ENCODE measurements around the gene FEZ2. TPM values are rescaled to one million over a fixed set of nuclear protein-coding genes. Genes with fewer than 3 reads are reported as not detected.
A peak's percentile ranks its signal among the peaks of the same experiment; 100 is the strongest.

FEZ2 gene
- polyA plus RNA-seq, 1 of the 3 experiments (the other 2 are of a cell fraction), result 37.2 TPM

DNA sequence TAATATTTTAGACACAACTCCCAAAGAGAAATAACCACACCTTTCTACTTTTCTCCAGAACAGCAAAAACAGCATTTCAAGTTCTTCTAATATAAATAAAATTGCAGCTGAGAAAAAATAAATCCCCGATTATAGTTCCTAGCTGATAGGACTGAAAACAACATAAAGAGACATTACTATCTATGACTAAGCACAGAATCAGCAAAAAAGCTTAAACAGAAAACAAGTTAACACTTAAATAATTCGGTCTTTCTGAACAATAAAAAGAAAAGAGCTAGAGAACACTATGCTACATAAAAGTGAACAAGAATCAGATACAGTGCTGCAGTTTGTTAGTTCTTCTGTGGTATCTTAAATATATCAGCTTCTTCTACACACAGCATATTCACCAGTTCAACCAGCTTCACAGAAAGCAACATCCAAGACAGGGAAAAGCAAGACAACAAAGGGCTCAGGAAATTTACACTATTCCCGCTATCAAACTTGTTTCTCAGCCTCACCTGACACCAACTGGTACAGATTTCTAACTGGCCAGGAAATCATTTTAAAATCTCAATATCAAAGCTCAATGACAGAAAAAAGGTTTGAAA is 28.6 kb downstream of the FEZ2 start:
- no peaks in the 10 kb centered on the region for H3K27me3 ChIP-seq (ENCODE audit: insufficient read depth)
- WGBS (ENCODE audit: low lambda C conversion rate), result 37% methylated on average over 3 of the region's 3 CpGs
- H3F3A ChIP-seq (replicated peaks; ENCODE audit: insufficient read depth), result peaks cover 46% of the 10 kb centered on the region
- no peaks in the 10 kb centered on the region for H4K20me1 ChIP-seq (ENCODE audit: insufficient read depth)
- peaks cover 12 to 50% of the 10 kb centered on the region in 2 experiments for H3K36me3 ChIP-seq (replicated peaks in 1 of 2; ENCODE audit: control insufficient read depth in 1 of 2, insufficient read depth in 2 of 2, low read length in 1 of 2)
- TF ChIP-seq FOSL2 (IDR thresholded peaks at IDR 0.05; ENCODE audit: borderline replicate concordance, low read depth) (no peak; the same call in 1 of the 2 replicates), SMC3 (IDR thresholded peaks at IDR 0.05; ENCODE audit: low read depth, low read length) (no peak), FOXJ3 (CRISPR knock-in tag; IDR thresholded peaks at IDR 0.05) (no peak), SIN3A (IDR thresholded peaks at IDR 0.05; ENCODE audit: borderline replicate concordance, low read depth, low read length) (no peak), NRF1 (IDR thresholded peaks at IDR 0.05; ENCODE audit: low read depth, low read length) (no peak), JUND (IDR thresholded peaks at IDR 0.05) (no peak), RFX5 (IDR thresholded peaks at IDR 0.05; ENCODE audit: low read length) (no peak), YY1 (IDR thresholded peaks at IDR 0.05; ENCODE audit: low read depth) (no peak), ELF1 (IDR thresholded peaks at IDR 0.05) (no peak), TCF12 (IDR thresholded peaks at IDR 0.05) (no peak)
- TF ChIP-seq, protein P1, sequence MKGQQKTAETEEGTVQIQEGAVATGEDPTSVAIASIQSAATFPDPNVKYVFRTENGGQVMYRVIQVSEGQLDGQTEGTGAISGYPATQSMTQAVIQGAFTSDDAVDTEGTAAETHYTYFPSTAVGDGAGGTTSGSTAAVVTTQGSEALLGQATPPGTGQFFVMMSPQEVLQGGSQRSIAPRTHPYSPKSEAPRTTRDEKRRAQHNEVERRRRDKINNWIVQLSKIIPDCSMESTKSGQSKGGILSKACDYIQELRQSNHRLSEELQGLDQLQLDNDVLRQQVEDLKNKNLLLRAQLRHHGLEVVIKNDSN (IDR thresholded peaks at IDR 0.05; ENCODE audit: borderline replicate concordance, low read depth), result no peak
- TF ChIP-seq, protein P2, sequence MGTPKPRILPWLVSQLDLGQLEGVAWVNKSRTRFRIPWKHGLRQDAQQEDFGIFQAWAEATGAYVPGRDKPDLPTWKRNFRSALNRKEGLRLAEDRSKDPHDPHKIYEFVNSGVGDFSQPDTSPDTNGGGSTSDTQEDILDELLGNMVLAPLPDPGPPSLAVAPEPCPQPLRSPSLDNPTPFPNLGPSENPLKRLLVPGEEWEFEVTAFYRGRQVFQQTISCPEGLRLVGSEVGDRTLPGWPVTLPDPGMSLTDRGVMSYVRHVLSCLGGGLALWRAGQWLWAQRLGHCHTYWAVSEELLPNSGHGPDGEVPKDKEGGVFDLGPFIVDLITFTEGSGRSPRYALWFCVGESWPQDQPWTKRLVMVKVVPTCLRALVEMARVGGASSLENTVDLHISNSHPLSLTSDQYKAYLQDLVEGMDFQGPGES (IDR thresholded peaks at IDR 0.05; ENCODE audit: low read depth, low read length), result no peak
- H3K27ac ChIP-seq (ENCODE audit: low read depth in 2 of 2, low read length in 1 of 2), result peak overlapping the region; percentile 62 to 92; a peak in 3 of 4 replicates
- H3K79me2 ChIP-seq (ENCODE audit: insufficient read depth), result peaks cover 87% of the 10 kb centered on the region
- ChIA-PET POLR2A (no interaction called here), CTCF (interaction anchor here (0.9 to 1.6 kb wide), 3 partner anchors 9 to 20 kb away, joined by 3 to 4 read pairs (median 3); no protein-coding TSS in a partner anchor)
- peak overlapping the region; percentile 71 for H3K4me2 ChIP-seq
- H3K4me3 ChIP-seq (ENCODE audit: low read depth in 2 of 2, low read length in 1 of 2), result peak overlapping the region in 1 of 2 experiments; percentile 37; a peak in 2 of 4 replicates
- DNase-seq, result no peak
- peak overlapping the region; percentile 65 for H3K9ac ChIP-seq
- H3K9me2 ChIP-seq, result no peaks in the 10 kb centered on the region
- H3K9me3 ChIP-seq, result no peaks in the 10 kb centered on the region
- H3K4me1 ChIP-seq (ENCODE audit: control insufficient read depth in 1 of 2, insufficient read depth in 2 of 2, low read depth in 1 of 2, low read length in 1 of 2), result peaks cover 0 to 43% of the 10 kb centered on the region in 2 experiments; a peak in 3 of 4 replicates
- no peak overlapping the region for H2AFZ ChIP-seq (ENCODE audit: low read depth)

DNA sequence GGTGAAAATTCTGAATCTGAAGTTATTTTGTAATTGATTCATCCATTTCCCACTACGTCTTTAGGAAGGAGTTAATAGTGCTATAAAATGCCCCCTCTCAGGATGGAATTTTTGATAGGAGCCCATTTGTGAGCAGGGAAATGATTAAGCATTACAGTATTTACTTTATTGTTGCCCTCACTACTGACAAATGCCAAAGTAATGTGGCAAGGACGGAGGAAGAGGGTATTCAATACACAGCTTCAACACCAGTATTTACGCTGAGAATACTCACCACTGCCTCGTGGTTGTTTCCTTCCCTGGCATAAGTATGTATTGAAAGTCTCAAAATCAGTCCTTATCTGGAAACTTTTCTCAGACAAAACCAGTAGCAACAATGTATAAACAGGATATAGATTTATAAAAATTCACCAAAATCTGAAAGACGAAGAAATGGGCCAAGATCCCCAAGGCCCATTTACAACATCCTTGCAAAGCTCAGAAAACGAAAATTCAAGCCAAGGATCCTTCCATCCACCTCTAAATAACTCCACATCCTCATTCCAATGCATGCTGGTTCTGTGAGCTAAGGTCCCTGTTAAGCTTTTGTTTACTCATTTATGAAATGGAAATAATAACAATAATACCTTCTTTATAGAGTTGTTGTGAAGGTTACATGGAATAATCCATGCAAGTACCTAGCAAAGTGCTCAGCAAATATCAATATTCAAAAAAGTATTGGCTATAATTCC is 29.3 kb downstream of the FEZ2 start:
- Histone ChIP-seq H3K79me2 (ENCODE audit: insufficient read depth) (peaks cover 87% of the 10 kb centered on the region), H4K20me1 (ENCODE audit: insufficient read depth) (no peaks in the 10 kb centered on the region), H3K27me3 (ENCODE audit: insufficient read depth) (no peaks in the 10 kb centered on the region), H3K9me3 (no peaks in the 10 kb centered on the region), H3K9ac (peak overlapping the region; percentile 65), H2AFZ (ENCODE audit: low read depth) (no peak overlapping the region), H3K27ac (ENCODE audit: low read depth in 2 of 2, low read length in 1 of 2) (peak overlapping the region; percentile 62 to 92; a peak in 3 of 4 replicates), H3K4me1 (ENCODE audit: control insufficient read depth in 1 of 2, insufficient read depth in 2 of 2, low read depth in 1 of 2, low read length in 1 of 2) (peaks cover 0 to 50% of the 10 kb centered on the region in 2 experiments; a peak in 3 of 4 replicates), H3K4me3 (ENCODE audit: low read depth in 2 of 2, low read length in 1 of 2) (peak overlapping the region in 1 of 2 experiments; percentile 37; a peak in 2 of 4 replicates), H3K4me2 (peak overlapping the region; percentile 71), H3F3A (replicated peaks; ENCODE audit: insufficient read depth) (peaks cover 44% of the 10 kb centered on the region), H3K9me2 (no peaks in the 10 kb centered on the region), H3K36me3 (replicated peaks in 1 of 2; ENCODE audit: control insufficient read depth in 1 of 2, insufficient read depth in 2 of 2, low read length in 1 of 2) (peaks cover 5 to 43% of the 10 kb centered on the region in 2 experiments)
- DNase-seq, result no peak
- POLR2A ChIA-PET, result no interaction called here
- CTCF ChIA-PET, result interaction anchor here (0.9 to 1.6 kb wide), 3 partner anchors 9 to 20 kb away, joined by 3 to 4 read pairs (median 3); no protein-coding TSS in a partner anchor
- WGBS (ENCODE audit: low lambda C conversion rate), result 12% methylated on average over 6 of the region's 6 CpGs
- TF ChIP-seq RAD21 (IDR thresholded peaks at IDR 0.05; ENCODE audit: low read length) (no peak), MAX (IDR thresholded peaks at IDR 0.05; ENCODE audit: low read depth) (peak; percentile 59; the same call in 1 of the 2 replicates), RCOR1 (IDR thresholded peaks at IDR 0.05; ENCODE audit: low read length) (no peak), RXRA (IDR thresholded peaks at IDR 0.05; ENCODE audit: borderline replicate concordance, low read depth) (no peak), MXI1 (IDR thresholded peaks at IDR 0.05; ENCODE audit: low read depth, low read length) (no peak), JUND (IDR thresholded peaks at IDR 0.05) (peak; percentile 83), FOSL2 (IDR thresholded peaks at IDR 0.05; ENCODE audit: borderline replicate concordance, low read depth) (peak; percentile 66; the same call in 1 of the 2 replicates), FOXJ3 (CRISPR knock-in tag; IDR thresholded peaks at IDR 0.05) (no peak), YY1 (IDR thresholded peaks at IDR 0.05; ENCODE audit: low read depth) (no peak), TEAD4 (IDR thresholded peaks at IDR 0.05; ENCODE audit: borderline replicate concordance, insufficient read depth) (peak; percentile 79; the same call in 1 of the 2 replicates)
- TF ChIP-seq, protein P1 (IDR thresholded peaks at IDR 0.05; ENCODE audit: borderline replicate concordance, low read depth), result no peak
- TF ChIP-seq, protein P3, sequence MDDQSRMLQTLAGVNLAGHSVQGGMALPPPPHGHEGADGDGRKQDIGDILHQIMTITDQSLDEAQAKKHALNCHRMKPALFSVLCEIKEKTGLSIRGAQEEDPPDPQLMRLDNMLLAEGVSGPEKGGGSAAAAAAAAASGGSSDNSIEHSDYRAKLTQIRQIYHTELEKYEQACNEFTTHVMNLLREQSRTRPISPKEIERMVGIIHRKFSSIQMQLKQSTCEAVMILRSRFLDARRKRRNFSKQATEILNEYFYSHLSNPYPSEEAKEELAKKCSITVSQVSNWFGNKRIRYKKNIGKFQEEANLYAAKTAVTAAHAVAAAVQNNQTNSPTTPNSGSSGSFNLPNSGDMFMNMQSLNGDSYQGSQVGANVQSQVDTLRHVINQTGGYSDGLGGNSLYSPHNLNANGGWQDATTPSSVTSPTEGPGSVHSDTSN (IDR thresholded peaks at IDR 0.05), result peak; percentile 32; the same call in 1 of the 2 replicates
